Astrocyte of the cerebellum (primary cell): ENCODE results near the gene IRAK3.

Source experiments
- DNase-seq: peaks from one replicate; pipeline ENCODE4 v3.0.0-alpha.2; 2011; ENCODE audit warnings: low read depth
- H3K4me3 ChIP-seq: 2 replicates; pipeline ENCODE4 v1.5.1; 2011; ENCODE audit warnings: mild to moderate bottlenecking, low read depth, low read length, moderate library complexity
- in situ Hi-C: cut with HindIII; loops from 2 replicates; pipeline ENCODE4 v1.10.0; 2017; ENCODE audit warnings: low sequenced_read_pairs
- TF ChIP-seq, protein P1 (sequence below): IDR thresholded peaks from 2 replicates; pipeline ENCODE4 v1.5.1; 2012; ENCODE audit warnings: low read length, low read depth, moderate library complexity, mild to moderate bottlenecking; ENCODE audit errors: missing control alignments

The IRAK3 gene

DNA sequence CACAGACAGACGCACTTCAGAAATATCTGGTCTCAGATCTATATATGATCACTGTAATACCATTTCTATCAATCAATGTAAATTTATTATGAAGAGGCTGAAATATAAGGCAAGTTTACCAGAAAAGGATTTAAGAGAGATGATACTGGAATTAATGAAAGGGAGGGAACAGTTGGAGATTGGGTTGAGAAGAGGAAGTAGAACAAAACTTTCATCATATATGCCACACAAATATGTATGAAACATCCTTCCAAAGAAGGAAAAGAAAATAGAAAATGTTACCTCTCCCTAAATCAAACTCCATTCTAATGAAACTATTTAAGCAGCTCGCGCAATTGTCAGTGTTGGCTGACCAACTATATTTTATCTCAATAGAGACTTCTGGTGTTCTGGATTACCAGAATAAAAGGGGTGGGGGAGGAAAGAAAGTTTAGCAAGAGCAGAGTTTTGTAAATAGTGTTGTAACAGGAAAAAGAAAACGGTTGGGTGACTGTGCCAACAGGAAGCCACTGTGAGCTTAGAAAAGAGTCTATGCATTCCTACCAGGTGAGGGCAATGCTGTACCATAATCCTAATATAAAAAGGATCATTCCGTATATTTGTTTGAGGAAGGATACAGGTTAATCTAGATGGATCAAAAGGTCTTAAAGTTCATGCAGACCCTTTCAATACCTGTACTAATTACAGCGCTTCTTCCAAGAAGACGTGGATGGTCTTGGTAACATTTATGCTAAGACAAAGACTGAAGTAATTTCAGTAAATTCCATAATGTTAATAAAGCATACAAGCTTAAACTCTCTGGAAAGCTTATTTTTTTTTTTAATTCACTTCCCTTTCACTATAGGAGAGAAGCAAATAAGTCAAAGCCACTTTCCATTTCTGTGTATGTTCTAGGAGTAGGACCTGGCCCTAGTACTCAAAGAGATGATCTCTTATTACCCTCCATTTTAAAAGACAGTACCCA is 43.9 kb upstream of the IRAK3 start:
- TF ChIP-seq, protein P1, sequence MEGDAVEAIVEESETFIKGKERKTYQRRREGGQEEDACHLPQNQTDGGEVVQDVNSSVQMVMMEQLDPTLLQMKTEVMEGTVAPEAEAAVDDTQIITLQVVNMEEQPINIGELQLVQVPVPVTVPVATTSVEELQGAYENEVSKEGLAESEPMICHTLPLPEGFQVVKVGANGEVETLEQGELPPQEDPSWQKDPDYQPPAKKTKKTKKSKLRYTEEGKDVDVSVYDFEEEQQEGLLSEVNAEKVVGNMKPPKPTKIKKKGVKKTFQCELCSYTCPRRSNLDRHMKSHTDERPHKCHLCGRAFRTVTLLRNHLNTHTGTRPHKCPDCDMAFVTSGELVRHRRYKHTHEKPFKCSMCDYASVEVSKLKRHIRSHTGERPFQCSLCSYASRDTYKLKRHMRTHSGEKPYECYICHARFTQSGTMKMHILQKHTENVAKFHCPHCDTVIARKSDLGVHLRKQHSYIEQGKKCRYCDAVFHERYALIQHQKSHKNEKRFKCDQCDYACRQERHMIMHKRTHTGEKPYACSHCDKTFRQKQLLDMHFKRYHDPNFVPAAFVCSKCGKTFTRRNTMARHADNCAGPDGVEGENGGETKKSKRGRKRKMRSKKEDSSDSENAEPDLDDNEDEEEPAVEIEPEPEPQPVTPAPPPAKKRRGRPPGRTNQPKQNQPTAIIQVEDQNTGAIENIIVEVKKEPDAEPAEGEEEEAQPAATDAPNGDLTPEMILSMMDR, result peak; percentile 55
- peak; percentile 43 for DNase-seq
- in situ Hi-C loops, result no loop called here
- H3K4me3 ChIP-seq, result no peak overlapping the region

DNA sequence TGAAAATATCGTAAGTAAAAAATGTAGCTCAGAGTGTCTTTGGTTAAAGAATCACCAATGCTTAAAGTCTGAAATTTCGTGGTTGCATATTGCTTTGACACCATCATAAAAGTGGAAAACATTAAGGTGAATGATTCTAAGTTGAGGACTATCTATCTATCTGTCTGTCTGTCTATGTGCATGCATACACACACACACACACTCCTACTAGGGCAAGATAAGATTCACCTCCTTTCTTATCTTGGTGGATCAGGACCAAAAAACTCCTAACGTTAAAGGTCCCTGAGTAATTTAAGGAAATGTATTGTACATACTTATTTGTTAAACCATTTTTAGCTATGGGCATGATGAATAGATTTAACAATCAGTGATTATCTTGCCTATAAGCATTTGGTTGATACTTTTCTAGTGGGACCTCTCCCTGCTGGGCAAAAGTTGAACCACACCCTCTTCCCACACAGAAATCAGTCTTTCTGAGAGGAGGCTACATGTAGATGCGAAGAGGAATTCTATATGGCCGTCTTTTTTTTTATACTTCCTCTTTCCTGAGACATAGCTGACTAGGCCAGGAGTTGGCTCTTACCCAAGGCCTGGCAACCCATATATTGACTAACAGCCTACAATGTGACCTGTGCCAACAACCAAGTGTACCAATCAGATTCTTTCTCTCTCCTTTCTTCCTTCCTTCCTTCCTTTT is 39.2 kb upstream of the IRAK3 start:
- TF ChIP-seq, protein P1, result peak; percentile 12
- DNase-seq, result no peak
- no peak overlapping the region for H3K4me3 ChIP-seq
- in situ Hi-C loops, result no loop called here

DNA sequence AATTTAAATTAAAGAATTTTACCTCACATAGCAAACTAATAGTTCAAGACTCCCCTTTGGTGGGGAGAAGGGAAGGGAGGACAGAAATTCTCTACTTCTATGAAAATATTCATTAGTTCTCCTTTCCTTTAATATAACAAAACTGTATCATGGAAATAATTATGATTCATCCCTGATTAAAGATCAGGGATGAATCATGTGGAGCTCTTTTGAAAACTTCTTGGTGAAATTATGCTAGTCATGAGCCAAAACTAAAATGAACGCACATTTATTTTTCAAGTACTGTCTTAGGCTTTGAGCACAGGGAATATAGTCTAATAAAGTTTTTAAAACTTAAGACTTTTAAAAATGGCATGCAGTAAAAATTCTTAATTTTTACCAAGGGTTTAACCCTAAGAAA is 36.3 kb upstream of the IRAK3 start:
- in situ Hi-C loops, result no loop called here
- TF ChIP-seq, protein P1, result no peak
- DNase-seq, result peak; percentile 6
- H3K4me3 ChIP-seq, result no peak overlapping the region

DNA sequence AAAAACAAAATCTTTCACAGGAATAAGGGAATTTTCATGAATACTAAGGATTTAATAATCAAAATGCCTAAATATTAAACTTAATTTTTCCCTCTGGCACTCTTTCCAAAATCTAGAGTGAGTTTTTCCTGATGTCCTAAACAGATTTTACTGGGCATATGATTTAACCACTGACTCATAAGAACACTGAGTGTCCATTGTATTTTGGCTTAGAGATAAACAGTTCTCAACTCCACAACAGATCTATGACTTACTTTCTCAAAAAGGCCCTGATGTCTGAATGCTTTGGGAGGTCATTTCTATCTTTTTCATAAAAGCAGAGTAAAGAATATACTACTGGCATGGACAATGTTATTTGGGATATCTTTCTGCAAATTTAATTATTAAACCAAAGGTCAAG is 34.2 kb upstream of the IRAK3 start:
- in situ Hi-C loops, result no loop called here
- DNase-seq, result no peak
- no peak overlapping the region for H3K4me3 ChIP-seq
- TF ChIP-seq, protein P1, result no peak

DNA sequence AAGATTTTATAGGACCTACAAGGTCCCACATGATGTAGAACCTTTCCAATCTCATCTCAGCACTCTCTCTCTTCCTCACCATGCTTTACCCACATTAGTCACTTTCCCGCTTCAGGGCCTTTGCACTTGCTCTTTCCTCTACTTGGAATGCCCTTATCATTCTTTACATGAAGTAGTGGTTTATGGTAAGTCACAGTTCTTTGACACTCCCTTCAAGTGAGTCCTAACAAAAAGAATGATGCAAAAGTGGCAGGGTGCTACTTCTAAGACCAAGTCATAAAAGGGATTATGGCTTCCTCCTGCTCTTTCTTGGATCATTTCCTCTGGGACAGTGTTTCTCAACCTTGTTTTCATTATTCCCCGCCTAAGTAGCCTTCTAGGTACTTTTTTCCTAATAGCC is 32.4 kb upstream of the IRAK3 start:
- no peak for DNase-seq
- no peak overlapping the region for H3K4me3 ChIP-seq
- in situ Hi-C loops, result no loop called here
- TF ChIP-seq, protein P1, result no peak

GRCh38 chr12:66159123-66159522 is 29.9 kb upstream of the IRAK3 start:
- DNase-seq, result no peak
- H3K4me3 ChIP-seq, result no peak overlapping the region
- in situ Hi-C loops, result no loop called here
- TF ChIP-seq, protein P1, result no peak
